Prostate gland (tissue), 2 donors: ENCODE data around the gene CD209.

Source experiments
- POLR2AphosphoS5 ChIP-seq: sonication (generic); formaldehyde crosslinking; IDR thresholded peaks from one replicate; pipeline ENCODE4 v1.6.1; 2017; ENCODE audit warnings: antibody characterized with exemption
- TF ChIP-seq, protein P1 (sequence below), 4 experiments: fragments of 200-600 bp in 2 of 4; fragments of 450-650 bp in 2 of 4; sonication (generic) in 2 of 4; IDR thresholded peaks; 1 replicate in 3 of 4; 2 replicates in 1 of 4; pipeline ENCODE4 v1.5.1; 2016 to 2019; ENCODE audit warnings: antibody characterized with exemption in 4 of 4, mild to moderate bottlenecking in 2 of 4, moderate library complexity in 2 of 4

- TF ChIP-seq, protein P1, sequence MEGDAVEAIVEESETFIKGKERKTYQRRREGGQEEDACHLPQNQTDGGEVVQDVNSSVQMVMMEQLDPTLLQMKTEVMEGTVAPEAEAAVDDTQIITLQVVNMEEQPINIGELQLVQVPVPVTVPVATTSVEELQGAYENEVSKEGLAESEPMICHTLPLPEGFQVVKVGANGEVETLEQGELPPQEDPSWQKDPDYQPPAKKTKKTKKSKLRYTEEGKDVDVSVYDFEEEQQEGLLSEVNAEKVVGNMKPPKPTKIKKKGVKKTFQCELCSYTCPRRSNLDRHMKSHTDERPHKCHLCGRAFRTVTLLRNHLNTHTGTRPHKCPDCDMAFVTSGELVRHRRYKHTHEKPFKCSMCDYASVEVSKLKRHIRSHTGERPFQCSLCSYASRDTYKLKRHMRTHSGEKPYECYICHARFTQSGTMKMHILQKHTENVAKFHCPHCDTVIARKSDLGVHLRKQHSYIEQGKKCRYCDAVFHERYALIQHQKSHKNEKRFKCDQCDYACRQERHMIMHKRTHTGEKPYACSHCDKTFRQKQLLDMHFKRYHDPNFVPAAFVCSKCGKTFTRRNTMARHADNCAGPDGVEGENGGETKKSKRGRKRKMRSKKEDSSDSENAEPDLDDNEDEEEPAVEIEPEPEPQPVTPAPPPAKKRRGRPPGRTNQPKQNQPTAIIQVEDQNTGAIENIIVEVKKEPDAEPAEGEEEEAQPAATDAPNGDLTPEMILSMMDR (IDR thresholded peaks at IDR 0.05): no peak
- TF ChIP-seq POLR2AphosphoS5: no peak
These were observed 27.0 kb downstream of the CD209 start for GRCh38 chr19:7720351-7720750.
